Smooth muscle cell (in vitro differentiated cells): ENCODE results near the gene TARM1. TPM values are rescaled to one million over a fixed set of nuclear protein-coding genes. Genes with fewer than 3 reads are reported as not detected.

Experiments used
- DNase-seq: peaks from one replicate; lab custom pipeline; 2025; ENCODE audit not compliant: unreplicated experiment; lab: John Stamatoyannopoulos, UW
- H2AFZ ChIP-seq: fragments of 200-600 bp; sonication (generic); 2 replicates; pipeline ENCODE4 v1.6.0; 2016; ENCODE audit warnings: antibody characterized with exemption, low read depth, mild to moderate bottlenecking
- H3F3A ChIP-seq: fragments of 200-600 bp; sonication (generic); 2 replicates; pipeline ENCODE4 v1.6.0; 2017; ENCODE audit warnings: antibody characterized with exemption, low read depth
- H3K27ac ChIP-seq: fragments of 200-600 bp; sonication (generic); 2 replicates; pipeline ENCODE4 v1.5.1; 2016; ENCODE audit warnings: low read depth, mild to moderate bottlenecking
- H3K27me3 ChIP-seq: fragments of 200-600 bp; sonication (generic); 2 replicates; pipeline ENCODE4 v1.6.1; 2016; ENCODE audit warnings: low read depth, mild to moderate bottlenecking
- H3K36me3 ChIP-seq: fragments of 200-600 bp; sonication (generic); 2 replicates; pipeline ENCODE4 v1.5.1; 2016; ENCODE audit warnings: low read depth
- H3K4me1 ChIP-seq: fragments of 200-600 bp; sonication (generic); 2 replicates; pipeline ENCODE4 v1.5.1; 2016; ENCODE audit warnings: low read depth
- H3K4me2 ChIP-seq: fragments of 200-600 bp; sonication (generic); 2 replicates; pipeline ENCODE4 v1.6.0; 2016; ENCODE audit warnings: mild to moderate bottlenecking
- H3K4me3 ChIP-seq: fragments of 200-600 bp; sonication (generic); 2 replicates; pipeline ENCODE4 v1.5.1; 2016; ENCODE audit warnings: mild to moderate bottlenecking
- H3K79me2 ChIP-seq: fragments of 200-600 bp; sonication (generic); 2 replicates; pipeline ENCODE4 v1.6.0; 2016; ENCODE audit warnings: low read depth, mild to moderate bottlenecking
- H3K9ac ChIP-seq: fragments of 200-600 bp; sonication (generic); 2 replicates; pipeline ENCODE4 v1.6.0; 2016; ENCODE audit warnings: low read depth
- H3K9me3 ChIP-seq: fragments of 200-600 bp; sonication (generic); replicated peaks from 2 replicates; pipeline ENCODE4 v1.5.1; 2016; ENCODE audit warnings: low read depth
- H4K20me1 ChIP-seq: fragments of 200-600 bp; sonication (generic); 2 replicates; pipeline ENCODE4 v1.6.0; 2016; ENCODE audit warnings: low read depth
- WGBS: methylation state at CpG from one replicate; pipeline ENCODE4 v1.1.7; 2016; ENCODE audit warnings: low lambda C conversion rate; 5-methylcytosine and 5-hydroxymethylcytosine counted together
- polyA plus RNA-seq: library from polyadenylated mRNA; unstranded; fragments of >200 nt; fragmentation: Nextera tagmentation; extraction: Ambion mirVana; gene quantifications from 2 replicates; pipeline ENCODE4 v1.2.1, GENCODE V29; 2016
- total RNA-seq: library from RNA; depleted of rRNA; stranded (reverse); fragments of >200 nt; gene quantifications from 2 replicates; pipeline ENCODE4 v1.2.3, GENCODE V29; 2014
- TF ChIP-seq, protein P1 (sequence below): fragments of 200-600 bp; sonication (generic); IDR thresholded peaks from 2 replicates; pipeline ENCODE4 v1.5.1; 2017; ENCODE audit warnings: borderline replicate concordance, mild to moderate bottlenecking, antibody characterized with exemption; ENCODE audit not compliant: insufficient read depth, poor library complexity, severe bottlenecking

The TARM1 gene
- total and polyA plus RNA-seq, 2 experiments from 2014 or later: not detected

DNA sequence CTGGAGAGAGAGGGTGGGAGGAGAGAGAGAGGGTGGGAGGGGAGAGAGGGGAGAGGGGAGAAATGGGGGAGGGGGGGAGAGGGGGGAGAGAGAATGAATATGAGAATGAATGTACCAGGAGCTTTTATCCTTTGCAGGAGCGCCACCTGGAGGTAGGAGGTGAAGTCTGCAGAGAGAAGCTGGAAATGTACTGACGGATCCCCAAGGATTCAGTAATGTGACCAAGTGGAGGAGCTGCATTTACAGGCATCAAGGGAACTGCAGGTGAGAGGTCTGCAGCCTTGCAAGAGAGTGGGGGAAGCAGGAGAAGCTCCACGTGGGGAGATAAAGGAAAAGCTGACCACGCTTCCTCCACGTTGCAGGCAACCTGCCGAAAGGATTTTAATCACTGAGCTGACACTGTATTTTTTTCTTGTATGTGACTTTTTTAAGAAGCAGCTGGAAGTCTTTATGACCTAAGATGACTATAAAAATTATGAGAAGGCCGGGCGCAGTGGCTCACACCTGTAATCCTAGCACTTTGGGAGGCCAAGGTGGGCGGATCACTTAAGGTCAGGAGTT lies 51.2 kb downstream of the TARM1 start:
- Histone ChIP-seq H3K27me3 (no peaks in the 10 kb centered on the region), H4K20me1 (no peaks in the 10 kb centered on the region), H3K4me1 (no peaks in the 10 kb centered on the region), H3K9ac (no peak overlapping the region), H3K27ac (no peak overlapping the region), H2AFZ (no peak overlapping the region), H3K79me2 (no peaks in the 10 kb centered on the region), H3K9me3 (no peaks in the 10 kb centered on the region), H3K4me3 (no peak overlapping the region), H3K4me2 (no peak overlapping the region), H3K36me3 (no peaks in the 10 kb centered on the region), H3F3A (no peaks in the 10 kb centered on the region)
- WGBS: 43% methylated on average over 9 of the region's 9 CpGs
- TF ChIP-seq, protein P1, sequence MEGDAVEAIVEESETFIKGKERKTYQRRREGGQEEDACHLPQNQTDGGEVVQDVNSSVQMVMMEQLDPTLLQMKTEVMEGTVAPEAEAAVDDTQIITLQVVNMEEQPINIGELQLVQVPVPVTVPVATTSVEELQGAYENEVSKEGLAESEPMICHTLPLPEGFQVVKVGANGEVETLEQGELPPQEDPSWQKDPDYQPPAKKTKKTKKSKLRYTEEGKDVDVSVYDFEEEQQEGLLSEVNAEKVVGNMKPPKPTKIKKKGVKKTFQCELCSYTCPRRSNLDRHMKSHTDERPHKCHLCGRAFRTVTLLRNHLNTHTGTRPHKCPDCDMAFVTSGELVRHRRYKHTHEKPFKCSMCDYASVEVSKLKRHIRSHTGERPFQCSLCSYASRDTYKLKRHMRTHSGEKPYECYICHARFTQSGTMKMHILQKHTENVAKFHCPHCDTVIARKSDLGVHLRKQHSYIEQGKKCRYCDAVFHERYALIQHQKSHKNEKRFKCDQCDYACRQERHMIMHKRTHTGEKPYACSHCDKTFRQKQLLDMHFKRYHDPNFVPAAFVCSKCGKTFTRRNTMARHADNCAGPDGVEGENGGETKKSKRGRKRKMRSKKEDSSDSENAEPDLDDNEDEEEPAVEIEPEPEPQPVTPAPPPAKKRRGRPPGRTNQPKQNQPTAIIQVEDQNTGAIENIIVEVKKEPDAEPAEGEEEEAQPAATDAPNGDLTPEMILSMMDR: peak; percentile 65
- DNase-seq: peak; percentile 2

DNA sequence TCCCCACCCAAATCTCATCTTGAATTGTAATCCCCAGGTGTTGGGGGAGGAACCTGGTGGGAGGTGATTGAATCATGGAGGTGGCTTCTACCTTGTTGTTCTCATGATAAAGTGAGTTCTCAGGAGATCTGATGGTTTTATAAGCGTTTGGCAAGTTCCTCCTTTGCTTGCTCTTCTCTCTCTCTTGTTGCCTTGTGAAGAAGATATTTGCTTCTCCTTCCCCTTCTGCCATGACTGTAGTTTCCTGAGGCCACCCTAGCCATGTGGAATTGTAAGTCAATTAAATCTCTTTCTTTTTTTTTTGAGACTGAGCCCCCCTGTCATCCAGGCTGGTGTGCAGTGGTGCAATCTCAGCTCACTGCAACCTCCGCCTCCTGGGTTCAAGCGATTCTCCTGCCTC lies 51.9 kb downstream of the TARM1 start:
- Histone ChIP-seq H3K4me1 (no peaks in the 10 kb centered on the region), H3K9ac (no peak overlapping the region), H3K9me3 (no peaks in the 10 kb centered on the region), H3F3A (no peaks in the 10 kb centered on the region), H3K27me3 (no peaks in the 10 kb centered on the region), H4K20me1 (no peaks in the 10 kb centered on the region), H2AFZ (no peak overlapping the region), H3K4me2 (no peak overlapping the region), H3K27ac (no peak overlapping the region), H3K4me3 (no peak overlapping the region), H3K36me3 (no peaks in the 10 kb centered on the region), H3K79me2 (no peaks in the 10 kb centered on the region)
- no peak for DNase-seq
- TF ChIP-seq, protein P1: no peak
- WGBS: 83% methylated on average over 3 of the region's 3 CpGs

DNA sequence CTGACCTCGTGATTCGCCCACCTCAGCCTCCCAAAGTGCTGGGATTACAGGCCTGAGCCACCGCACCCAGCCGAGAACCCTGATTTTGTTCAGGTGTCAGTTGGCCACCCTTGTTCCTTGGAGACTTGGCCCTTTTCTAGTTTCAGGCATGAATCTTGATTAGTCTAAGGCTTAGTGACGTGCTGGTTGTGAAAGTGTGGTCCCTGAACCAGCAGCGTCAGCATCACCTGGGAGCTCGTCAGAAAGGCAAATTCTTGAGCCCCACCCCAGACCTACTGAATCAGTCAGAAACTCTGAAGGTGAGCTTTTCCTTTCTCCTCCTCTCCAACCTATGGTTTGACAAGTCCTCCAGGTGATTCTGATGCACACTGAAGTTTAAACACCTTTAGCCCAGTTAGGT lies 54.5 kb downstream of the TARM1 start:
- H3K4me3 ChIP-seq: no peak overlapping the region
- H3K4me1 ChIP-seq: no peaks in the 10 kb centered on the region
- DNase-seq: no peak
- H3K9ac ChIP-seq: no peak overlapping the region
- no peak overlapping the region for H3K4me2 ChIP-seq
- H3F3A ChIP-seq: no peaks in the 10 kb centered on the region
- WGBS: 80% methylated on average over 7 of the region's 7 CpGs
- no peaks in the 10 kb centered on the region for H4K20me1 ChIP-seq
- TF ChIP-seq, protein P1: no peak
- H3K27ac ChIP-seq: no peak overlapping the region
- H3K36me3 ChIP-seq: no peaks in the 10 kb centered on the region
- no peaks in the 10 kb centered on the region for H3K27me3 ChIP-seq
- no peaks in the 10 kb centered on the region for H3K79me2 ChIP-seq
- H2AFZ ChIP-seq: no peak overlapping the region
- no peaks in the 10 kb centered on the region for H3K9me3 ChIP-seq

DNA sequence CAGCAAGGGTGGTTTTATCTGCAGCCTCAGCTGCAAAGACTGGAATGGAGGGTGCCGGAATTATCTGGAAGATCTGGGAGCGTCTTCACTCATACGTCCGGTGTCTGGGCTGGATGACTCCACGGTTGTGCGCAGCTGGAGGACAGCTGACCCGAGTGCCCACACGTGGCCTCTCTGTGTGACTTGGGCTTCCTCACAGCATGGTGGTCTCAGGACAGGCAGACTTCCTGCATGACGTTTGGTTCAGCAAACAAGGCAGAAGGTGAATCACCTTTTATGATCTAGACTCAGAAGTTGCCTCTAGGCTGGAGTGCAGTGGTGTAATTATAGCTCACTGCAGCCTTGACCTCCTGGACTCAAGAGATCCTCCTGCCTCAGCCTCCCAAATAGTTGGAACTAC lies 56.5 kb downstream of the TARM1 start:
- TF ChIP-seq, protein P1: no peak
- WGBS: 82% methylated on average over 9 of the region's 9 CpGs
- Histone ChIP-seq H3K4me2 (no peak overlapping the region), H3K9ac (no peak overlapping the region), H3K4me3 (no peak overlapping the region), H3K36me3 (no peaks in the 10 kb centered on the region), H3F3A (no peaks in the 10 kb centered on the region), H3K79me2 (no peaks in the 10 kb centered on the region), H4K20me1 (no peaks in the 10 kb centered on the region), H3K27me3 (no peaks in the 10 kb centered on the region), H3K4me1 (no peaks in the 10 kb centered on the region), H3K27ac (no peak overlapping the region), H3K9me3 (no peaks in the 10 kb centered on the region), H2AFZ (no peak overlapping the region)
- DNase-seq: no peak
